Muscle of arm (tissue), 12 donors: ENCODE results near the gene TMEM163. TPM values are rescaled to one million over a fixed set of nuclear protein-coding genes. Genes with fewer than 3 reads are reported as not detected.
"Not testable (repeated sequence)": the region's sequence is repeated elsewhere in the genome, so short reads cannot be mapped to it uniquely, and the experiment has no call there.

ENCODE experiments used
- DNase-seq: peaks from one replicate; pipeline ENCODE4 v3.0.0-alpha.2; 2013
- polyA plus RNA-seq, 12 donors: library from polyadenylated mRNA; unstranded; fragments of 120-200 nt; gene quantifications; one replicate each; pipeline ENCODE4 v1.2.1, GENCODE V29; 2013; ENCODE audit not compliant: insufficient read length in 12 of 12

TMEM163 gene
- polyA plus RNA-seq, 12 donors, result 0.64 to 2.6 (median 1.3) TPM; not detected in 2

- no peak for DNase-seq
Observed at GRCh38 chr2:134725876-134726275, 7.1 kb upstream of the TMEM163 start.

DNA sequence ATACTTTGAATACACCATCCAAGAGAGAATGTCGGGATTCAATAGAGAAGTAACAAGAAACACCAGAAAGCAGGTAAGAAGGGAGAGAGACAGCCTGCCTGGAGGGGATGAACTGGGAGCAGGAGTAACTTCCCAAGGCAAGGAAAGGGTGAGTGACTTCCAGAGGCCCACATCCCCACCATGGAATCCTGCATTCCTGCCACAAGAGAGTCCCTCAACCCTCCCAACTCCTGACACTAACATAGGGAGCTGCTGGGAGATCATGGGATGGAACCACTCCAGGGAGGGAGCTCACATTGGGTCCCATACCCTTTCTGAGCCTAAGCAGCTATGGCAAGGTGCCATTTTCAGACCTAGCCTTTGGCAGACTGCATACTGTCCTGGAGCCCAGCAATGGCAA is 5.5 kb upstream of the TMEM163 start:
- DNase-seq, result no peak

- DNase-seq, result not testable (repeated sequence)
Observed at GRCh38 chr2:134723742-134724141, 4.9 kb upstream of the TMEM163 start.

DNA sequence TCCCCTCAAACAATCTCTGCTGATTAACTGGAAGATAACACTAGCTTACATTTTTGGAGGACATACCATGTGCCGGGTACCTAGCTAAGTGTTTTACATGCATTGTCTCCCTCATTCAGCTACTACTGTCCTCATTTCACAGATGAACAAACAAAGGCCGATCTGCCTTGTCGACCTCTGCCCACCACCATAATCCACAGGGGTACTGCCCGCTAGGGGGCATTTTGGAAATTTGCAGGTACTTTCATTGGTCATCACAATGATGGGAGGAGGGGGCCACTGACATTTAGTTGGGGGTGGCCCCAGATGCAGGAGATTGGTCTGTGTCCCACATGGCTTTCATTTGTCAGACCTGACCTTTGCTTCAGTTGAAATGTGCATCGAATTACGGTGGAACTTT is 3.9 kb upstream of the TMEM163 start:
- DNase-seq, result no peak

DNA sequence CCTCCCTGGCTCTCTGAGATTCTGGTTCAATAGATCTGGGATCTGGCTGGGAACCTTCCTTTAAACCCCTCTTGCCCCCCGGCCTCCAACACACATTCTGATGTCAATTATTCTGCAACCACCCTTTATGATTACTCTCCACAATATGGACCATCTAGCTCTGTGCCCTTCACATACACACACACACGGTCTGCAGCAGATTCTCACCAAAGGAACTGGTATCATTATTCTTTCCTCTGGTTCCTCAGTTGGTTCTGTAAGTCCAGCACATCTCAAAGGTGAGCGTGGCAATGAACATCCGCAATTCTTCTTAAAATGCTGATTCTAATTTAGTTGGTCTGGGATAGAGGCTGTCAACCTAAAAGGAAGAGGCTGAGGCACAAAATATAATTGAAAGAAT is 2.8 kb upstream of the TMEM163 start:
- DNase-seq, result no peak

- DNase-seq, result peak; percentile 22
Observed at GRCh38 chr2:134718023-134718816, 580 bp downstream of the TMEM163 start.

GRCh38 chr2:134717286-134718022 is 1.3 kb downstream of the TMEM163 start:
- peak; percentile 8 for DNase-seq

- no peak for DNase-seq
Observed at GRCh38 chr2:134716721-134717243, 2.0 kb downstream of the TMEM163 start.

- DNase-seq, result no peak
Observed at GRCh38 chr2:134715932-134716643, 2.7 kb downstream of the TMEM163 start.

GRCh38 chr2:134714228-134714627 is 4.6 kb downstream of the TMEM163 start:
- DNase-seq, result no peak

- no peak for DNase-seq
Observed at GRCh38 chr2:134713606-134714005, 5.2 kb downstream of the TMEM163 start.

- no peak for DNase-seq
Observed at GRCh38 chr2:134713176-134713575, 5.6 kb downstream of the TMEM163 start.

DNA sequence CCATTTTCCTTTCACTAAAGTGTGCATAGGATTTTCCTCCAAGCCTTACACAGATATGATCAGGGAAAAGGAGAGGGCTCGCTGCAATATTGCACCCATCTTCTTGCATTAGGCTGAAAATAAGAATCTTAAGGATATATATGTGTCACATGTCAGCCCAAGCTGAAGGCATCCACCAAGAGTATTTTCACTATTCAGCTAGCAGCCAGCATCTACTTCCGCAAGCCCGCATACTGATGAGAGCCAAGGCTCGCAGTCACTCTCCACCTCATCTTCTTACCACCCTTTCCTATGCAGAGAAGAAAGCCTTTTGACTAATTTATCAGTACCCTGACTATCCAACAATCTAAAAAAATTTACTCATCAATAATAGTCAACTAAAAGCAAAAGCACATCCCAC is 6.1 kb downstream of the TMEM163 start:
- DNase-seq, result no peak

DNA sequence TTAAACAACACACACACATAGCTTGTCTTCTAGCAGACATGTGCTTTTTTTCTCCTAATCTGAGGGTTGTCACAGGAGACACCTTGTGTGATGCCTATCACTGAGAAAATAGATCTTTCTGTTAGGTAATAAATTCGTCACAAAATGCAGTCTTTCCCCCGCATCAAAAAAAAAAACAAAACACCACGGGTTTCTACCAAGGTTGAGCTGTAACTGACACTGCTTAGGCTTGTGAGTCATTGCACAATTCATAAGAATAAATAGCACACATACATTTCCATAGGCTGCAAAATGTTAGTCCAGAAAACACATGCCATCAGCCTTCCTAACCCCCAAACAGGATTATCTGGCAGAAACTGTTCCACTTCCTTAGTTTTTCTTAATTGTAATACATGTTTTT is 6.5 kb downstream of the TMEM163 start:
- DNase-seq, result no peak

DNA sequence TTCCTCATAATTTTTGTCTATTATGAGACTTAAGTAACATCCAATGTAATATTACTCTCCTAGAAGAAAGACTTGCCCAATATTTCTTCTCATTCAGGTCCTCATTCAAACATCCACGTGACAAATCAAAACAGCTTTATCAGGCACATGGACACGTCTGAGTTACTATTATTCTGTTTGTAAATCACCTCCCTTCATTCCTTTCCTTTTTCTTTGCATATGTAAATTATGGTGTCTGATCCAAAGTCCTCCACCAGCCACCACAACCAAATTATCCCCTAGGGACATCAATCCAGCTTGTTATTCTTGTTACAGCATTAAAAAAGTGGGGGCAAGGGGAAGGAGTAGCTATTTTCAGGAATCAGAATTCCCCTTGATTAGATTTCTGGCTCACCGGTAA is 7.1 kb downstream of the TMEM163 start:
- DNase-seq, result no peak

GRCh38 chr2:134707330-134707676 is 11.5 kb downstream of the TMEM163 start:
- no peak for DNase-seq

DNA sequence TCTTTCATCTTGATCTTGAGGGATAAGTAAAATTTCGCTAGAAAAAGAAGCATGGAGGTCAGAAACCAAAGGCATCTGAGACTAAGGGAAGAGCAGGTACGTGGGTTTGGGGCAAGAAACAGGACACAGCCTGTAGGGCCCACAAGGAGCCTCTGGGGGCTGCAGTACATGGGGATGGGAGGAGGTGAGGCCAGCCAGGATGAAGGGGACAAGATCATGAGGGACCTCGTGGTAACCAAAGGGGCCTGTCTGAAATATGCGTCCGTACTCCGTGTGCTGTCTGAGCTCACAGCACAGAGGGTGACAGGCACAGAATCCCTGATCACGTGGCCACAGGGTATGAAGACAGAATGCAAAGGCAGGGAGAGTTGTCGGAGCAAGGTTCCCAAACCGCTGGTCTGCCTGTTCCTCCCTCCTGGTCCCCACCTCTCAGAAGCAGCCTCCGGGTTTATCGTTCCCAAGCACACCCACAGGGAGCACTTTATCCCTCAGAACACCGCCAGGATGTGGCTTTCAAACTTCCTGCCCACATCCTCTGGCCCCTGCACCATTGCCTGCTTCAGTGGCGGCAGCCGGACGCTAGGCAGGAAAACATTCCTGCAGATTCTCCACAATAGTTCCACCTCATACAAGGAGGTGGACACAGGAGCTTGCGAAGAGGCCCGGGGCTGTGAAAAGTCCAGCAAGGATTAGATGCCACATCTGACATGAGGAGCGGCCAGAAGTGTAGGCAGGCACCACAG is 12.0 kb downstream of the TMEM163 start:
- no peak for DNase-seq

DNA sequence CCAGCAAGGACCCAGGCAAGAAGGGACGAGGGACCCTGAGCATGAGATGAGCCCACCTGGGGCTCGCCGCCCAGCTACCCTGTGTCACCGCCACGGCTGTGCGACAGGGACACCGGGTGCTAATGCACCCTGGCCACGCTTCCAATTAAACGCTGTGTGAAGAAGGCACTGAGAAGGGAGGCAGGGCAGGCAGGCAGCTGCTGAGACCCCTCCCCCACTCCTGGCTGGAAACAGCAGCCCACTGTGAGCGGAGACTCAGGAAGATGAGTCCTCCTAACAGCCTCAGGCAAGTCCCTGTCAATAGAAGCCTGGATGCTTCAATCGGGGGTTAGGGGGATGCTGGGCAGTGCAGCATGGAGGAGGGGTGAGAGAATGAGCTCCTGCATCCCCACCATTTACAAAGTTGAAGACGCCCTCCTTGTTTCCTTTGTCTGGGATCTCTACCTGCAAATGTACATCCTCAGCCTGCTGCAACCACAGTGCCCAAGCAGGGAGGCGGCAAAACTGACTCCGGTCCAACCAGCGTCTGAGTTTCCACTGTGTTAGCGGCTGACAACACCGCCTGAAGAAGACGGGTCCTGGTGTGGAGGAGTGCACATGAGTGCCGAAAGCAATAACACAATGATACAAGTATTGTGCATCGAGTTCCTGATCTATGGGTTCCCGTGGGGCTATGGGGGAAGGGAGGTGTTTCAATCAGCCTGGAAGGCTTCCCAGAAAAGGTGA is 12.8 kb downstream of the TMEM163 start:
- no peak for DNase-seq

DNA sequence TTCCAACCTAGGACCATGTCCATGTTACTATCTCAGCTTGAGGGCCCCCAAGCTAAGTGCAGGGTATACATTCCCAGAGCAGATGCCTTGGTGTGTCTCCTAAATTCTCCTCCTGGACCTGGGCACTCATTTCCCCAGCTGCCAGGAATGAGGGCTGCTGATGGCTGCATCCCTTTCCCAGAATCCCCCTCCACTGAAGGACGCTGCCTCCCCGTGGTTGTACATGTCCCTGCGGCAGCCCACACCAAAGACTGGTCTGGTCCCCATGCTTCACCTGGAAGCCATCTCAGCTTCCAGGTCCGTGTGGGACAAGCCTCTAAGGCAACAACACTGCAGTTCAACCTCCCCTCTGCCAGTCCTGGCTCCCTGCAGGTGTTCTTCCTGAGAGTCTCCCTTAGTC is 14.6 kb downstream of the TMEM163 start:
- no peak for DNase-seq

GRCh38 chr2:134703426-134703825 is 15.4 kb downstream of the TMEM163 start:
- no peak for DNase-seq

- DNase-seq, result no peak
Observed at GRCh38 chr2:134700730-134701129, 18.1 kb downstream of the TMEM163 start.
